ENCODE results near the gene ADAMTSL5.

The ADAMTSL5 gene

DNA sequence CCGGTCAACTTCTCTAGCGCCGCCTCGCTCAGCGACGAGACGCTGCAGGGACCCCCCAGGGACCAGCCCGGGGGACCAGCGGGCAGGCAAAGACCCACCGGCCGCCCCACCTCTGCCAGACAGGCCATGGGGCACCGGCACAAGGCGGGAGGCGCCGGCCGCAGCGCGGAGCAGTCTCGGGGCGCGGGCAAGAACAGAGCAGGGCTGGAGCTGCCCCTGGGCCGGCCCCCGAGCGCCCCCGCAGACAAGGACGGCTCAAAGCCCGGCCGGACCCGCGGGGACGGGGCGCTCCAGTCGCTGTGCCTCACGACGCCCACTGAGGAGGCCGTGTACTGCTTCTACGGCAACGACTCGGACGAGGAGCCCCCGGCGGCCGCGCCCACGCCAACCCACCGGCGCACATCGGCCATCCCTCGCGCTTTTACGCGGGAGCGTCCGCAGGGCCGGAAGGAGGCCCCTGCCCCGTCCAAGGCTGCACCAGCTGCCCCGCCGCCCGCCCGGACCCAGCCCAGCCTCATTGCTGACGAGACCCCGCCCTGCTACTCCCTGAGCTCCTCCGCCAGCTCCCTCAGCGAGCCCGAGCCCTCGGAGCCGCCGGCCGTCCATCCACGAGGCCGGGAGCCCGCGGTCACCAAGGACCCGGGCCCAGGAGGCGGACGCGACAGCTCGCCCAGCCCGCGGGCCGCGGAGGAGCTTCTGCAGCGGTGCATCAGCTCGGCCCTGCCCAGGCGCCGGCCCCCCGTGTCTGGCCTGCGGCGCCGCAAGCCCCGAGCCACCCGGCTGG, 45.1 kb downstream of the ADAMTSL5 start:
- Histone ChIP-seq H3F3A (ENCODE audit: insufficient read depth) (no peaks in the 10 kb centered on the region), H4K20me1 (ENCODE audit: low read depth, low read length) (peaks cover 3% of the 10 kb centered on the region; the same call in 1 of the 2 replicates), H3K27me3 (ENCODE audit: low read length) (no peaks in the 10 kb centered on the region), H3K4me3 (ENCODE audit: insufficient read depth, low read length, poor library complexity, severe bottlenecking) (no peak overlapping the region), H3K79me2 (ENCODE audit: insufficient read depth, low read length) (no peaks in the 10 kb centered on the region), H3K27ac (ENCODE audit: low read depth, low read length) (no peak overlapping the region), H3K4me2 (ENCODE audit: low read depth, low read length, poor library complexity, severe bottlenecking) (no peak overlapping the region), H3K9ac (ENCODE audit: low read length) (no peak overlapping the region), H3K36me3 (ENCODE audit: low read length) (no peaks in the 10 kb centered on the region), H3K9me2 (replicated peaks; ENCODE audit: insufficient read depth, low read length) (no peaks in the 10 kb centered on the region), H2AFZ (ENCODE audit: low read depth, low read length, severe bottlenecking) (no peak overlapping the region), H3K9me3 (ENCODE audit: insufficient read depth, low read length) (no peaks in the 10 kb centered on the region)
- TF ChIP-seq EZH2phosphoT487 (conservative IDR thresholded peaks at IDR 0.05; ENCODE audit: low read length), result no peak
- TF ChIP-seq, protein P1, sequence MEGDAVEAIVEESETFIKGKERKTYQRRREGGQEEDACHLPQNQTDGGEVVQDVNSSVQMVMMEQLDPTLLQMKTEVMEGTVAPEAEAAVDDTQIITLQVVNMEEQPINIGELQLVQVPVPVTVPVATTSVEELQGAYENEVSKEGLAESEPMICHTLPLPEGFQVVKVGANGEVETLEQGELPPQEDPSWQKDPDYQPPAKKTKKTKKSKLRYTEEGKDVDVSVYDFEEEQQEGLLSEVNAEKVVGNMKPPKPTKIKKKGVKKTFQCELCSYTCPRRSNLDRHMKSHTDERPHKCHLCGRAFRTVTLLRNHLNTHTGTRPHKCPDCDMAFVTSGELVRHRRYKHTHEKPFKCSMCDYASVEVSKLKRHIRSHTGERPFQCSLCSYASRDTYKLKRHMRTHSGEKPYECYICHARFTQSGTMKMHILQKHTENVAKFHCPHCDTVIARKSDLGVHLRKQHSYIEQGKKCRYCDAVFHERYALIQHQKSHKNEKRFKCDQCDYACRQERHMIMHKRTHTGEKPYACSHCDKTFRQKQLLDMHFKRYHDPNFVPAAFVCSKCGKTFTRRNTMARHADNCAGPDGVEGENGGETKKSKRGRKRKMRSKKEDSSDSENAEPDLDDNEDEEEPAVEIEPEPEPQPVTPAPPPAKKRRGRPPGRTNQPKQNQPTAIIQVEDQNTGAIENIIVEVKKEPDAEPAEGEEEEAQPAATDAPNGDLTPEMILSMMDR (IDR thresholded peaks at IDR 0.05; ENCODE audit: insufficient read depth, low read length, poor library complexity, severe bottlenecking), result no peak

DNA sequence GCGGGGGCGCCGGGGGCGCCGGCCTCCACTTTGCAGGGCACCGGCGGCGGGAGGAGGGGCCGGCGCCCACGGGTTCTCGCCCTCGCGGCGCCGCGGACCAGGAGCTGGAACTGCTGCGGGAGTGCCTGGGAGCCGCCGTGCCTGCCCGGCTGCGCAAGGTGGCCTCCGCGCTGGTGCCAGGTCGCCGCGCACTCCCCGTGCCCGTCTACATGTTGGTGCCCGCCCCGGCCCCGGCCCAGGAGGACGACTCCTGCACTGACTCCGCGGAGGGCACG, 45.7 kb downstream of the ADAMTSL5 start:
- no peak for TF ChIP-seq EZH2phosphoT487 (conservative IDR thresholded peaks at IDR 0.05; ENCODE audit: low read length)
- TF ChIP-seq, protein P1 (IDR thresholded peaks at IDR 0.05; ENCODE audit: insufficient read depth, low read length, poor library complexity, severe bottlenecking), result no peak
- H3K36me3 ChIP-seq (ENCODE audit: low read length), result no peaks in the 10 kb centered on the region

DNA sequence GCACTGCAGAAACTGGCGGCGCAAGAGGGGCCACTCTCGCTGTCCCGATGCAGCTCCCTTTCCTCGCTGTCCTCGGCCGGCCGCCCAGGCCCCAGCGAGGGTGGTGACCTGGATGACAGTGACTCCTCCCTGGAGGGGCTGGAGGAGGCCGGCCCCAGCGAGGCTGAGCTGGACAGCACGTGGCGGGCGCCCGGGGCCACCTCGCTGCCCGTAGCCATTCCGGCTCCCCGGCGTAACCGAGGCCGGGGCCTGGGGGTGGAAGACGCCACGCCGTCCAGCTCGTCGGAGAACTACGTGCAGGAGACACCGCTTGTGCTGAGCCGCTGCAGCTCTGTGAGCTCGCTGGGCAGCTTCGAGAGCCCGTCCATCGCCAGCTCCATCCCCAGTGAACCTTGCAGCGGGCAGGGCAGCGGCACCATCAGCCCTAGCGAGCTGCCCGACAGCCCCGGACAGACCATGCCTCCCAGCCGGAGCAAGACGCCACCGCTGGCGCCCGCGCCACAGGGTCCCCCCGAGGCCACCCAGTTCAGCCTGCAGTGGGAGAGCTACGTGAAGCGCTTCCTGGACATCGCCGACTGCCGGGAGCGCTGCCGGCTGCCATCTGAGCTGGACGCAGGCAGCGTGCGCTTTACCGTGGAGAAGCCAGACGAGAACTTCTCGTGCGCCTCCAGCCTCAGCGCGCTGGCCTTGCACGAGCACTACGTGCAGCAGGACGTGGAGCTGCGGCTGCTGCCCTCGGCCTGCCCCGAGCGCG, 46.2 kb downstream of the ADAMTSL5 start:
- Histone ChIP-seq H3K4me3 (ENCODE audit: insufficient read depth, low read length, poor library complexity, severe bottlenecking) (no peak overlapping the region), H3K9ac (ENCODE audit: low read length) (no peak overlapping the region), H3K27ac (ENCODE audit: low read depth, low read length) (no peak overlapping the region), H3K4me2 (ENCODE audit: low read depth, low read length, poor library complexity, severe bottlenecking) (no peak overlapping the region), H3F3A (ENCODE audit: insufficient read depth) (no peaks in the 10 kb centered on the region), H3K36me3 (ENCODE audit: low read length) (no peaks in the 10 kb centered on the region), H3K27me3 (ENCODE audit: low read length) (no peaks in the 10 kb centered on the region), H2AFZ (ENCODE audit: low read depth, low read length, severe bottlenecking) (no peak overlapping the region), H4K20me1 (ENCODE audit: low read depth, low read length) (no peaks in the 10 kb centered on the region; the same call in 1 of the 2 replicates), H3K79me2 (ENCODE audit: insufficient read depth, low read length) (no peaks in the 10 kb centered on the region), H3K9me3 (ENCODE audit: insufficient read depth, low read length) (no peaks in the 10 kb centered on the region), H3K9me2 (replicated peaks; ENCODE audit: insufficient read depth, low read length) (no peaks in the 10 kb centered on the region)
- TF ChIP-seq EZH2phosphoT487 (conservative IDR thresholded peaks at IDR 0.05; ENCODE audit: low read length), result no peak
- TF ChIP-seq, protein P1 (IDR thresholded peaks at IDR 0.05; ENCODE audit: insufficient read depth, low read length, poor library complexity, severe bottlenecking), result no peak

More for the DNA sequence above, 45.7 kb downstream of the ADAMTSL5 start:
- Histone ChIP-seq H3K9me3 (ENCODE audit: insufficient read depth, low read length) (no peaks in the 10 kb centered on the region), H3K9ac (ENCODE audit: low read length) (no peak overlapping the region), H3K4me3 (ENCODE audit: insufficient read depth, low read length, poor library complexity, severe bottlenecking) (no peak overlapping the region), H3F3A (ENCODE audit: insufficient read depth) (no peaks in the 10 kb centered on the region), H3K27me3 (ENCODE audit: low read length) (no peaks in the 10 kb centered on the region), H4K20me1 (ENCODE audit: low read depth, low read length) (no peaks in the 10 kb centered on the region; the same call in 1 of the 2 replicates), H3K4me2 (ENCODE audit: low read depth, low read length, poor library complexity, severe bottlenecking) (no peak overlapping the region), H3K79me2 (ENCODE audit: insufficient read depth, low read length) (no peaks in the 10 kb centered on the region), H3K27ac (ENCODE audit: low read depth, low read length) (no peak overlapping the region), H2AFZ (ENCODE audit: low read depth, low read length, severe bottlenecking) (no peak overlapping the region), H3K9me2 (replicated peaks; ENCODE audit: insufficient read depth, low read length) (no peaks in the 10 kb centered on the region)

All from SU-DHL-6 (cell line).